ENCODE measurements around the gene ZKSCAN2. TPM values are rescaled to one million over a fixed set of nuclear protein-coding genes. Genes with fewer than 3 reads are reported as not detected.

Gene ZKSCAN2
- total and polyA plus RNA-seq, 9 of the 15 experiments (the other 6 are each of a cell fraction or from before 2014, with no cell fraction given), result 1.3 to 9.5 (median 4.2) TPM

DNA sequence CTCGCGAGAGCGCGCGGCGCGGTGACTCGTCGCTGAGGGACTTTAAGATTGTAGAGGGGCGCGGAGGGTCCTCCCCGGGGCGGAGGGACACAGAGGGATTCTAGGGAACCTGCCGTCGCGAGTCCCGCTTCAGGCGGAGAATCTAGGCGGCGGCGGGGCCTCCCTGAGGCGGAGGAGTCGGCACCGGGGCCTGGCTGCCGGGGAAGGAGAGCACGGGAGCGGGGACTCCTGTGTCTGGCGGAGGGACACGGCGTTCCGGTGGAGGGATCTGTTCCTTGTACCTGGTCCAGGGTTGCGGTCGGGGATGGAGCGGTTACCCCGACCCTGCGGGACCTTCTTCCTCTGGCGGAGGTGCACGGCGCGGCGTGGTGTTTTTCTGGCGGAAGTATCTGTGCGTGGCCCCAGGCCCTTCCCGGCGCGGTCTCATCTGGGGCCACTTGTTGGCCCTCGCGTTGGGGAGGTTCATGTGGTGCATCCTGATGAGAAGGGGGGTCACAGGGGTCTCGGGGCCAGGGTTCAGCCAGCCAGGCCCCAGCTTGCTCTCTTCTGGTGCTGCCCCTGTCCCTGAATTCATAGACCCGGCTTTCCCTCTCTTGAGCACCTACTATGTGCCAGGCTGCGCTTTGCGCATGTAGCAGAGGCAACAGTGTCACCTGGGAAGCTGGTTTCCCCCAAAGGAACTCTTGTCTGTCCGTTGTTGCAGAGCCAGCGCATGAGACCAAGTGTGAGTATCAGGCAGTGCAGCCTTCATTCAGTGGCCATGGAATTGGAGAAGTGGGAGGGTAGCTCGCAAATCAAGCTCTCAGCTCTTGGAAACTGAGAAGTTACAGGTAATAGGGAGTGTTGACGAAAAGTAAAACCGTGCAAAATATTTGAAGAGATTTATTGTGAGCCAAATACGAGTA lies 563 bp upstream of the ZKSCAN2 start (continued):
- TF ChIP-seq, protein P1, sequence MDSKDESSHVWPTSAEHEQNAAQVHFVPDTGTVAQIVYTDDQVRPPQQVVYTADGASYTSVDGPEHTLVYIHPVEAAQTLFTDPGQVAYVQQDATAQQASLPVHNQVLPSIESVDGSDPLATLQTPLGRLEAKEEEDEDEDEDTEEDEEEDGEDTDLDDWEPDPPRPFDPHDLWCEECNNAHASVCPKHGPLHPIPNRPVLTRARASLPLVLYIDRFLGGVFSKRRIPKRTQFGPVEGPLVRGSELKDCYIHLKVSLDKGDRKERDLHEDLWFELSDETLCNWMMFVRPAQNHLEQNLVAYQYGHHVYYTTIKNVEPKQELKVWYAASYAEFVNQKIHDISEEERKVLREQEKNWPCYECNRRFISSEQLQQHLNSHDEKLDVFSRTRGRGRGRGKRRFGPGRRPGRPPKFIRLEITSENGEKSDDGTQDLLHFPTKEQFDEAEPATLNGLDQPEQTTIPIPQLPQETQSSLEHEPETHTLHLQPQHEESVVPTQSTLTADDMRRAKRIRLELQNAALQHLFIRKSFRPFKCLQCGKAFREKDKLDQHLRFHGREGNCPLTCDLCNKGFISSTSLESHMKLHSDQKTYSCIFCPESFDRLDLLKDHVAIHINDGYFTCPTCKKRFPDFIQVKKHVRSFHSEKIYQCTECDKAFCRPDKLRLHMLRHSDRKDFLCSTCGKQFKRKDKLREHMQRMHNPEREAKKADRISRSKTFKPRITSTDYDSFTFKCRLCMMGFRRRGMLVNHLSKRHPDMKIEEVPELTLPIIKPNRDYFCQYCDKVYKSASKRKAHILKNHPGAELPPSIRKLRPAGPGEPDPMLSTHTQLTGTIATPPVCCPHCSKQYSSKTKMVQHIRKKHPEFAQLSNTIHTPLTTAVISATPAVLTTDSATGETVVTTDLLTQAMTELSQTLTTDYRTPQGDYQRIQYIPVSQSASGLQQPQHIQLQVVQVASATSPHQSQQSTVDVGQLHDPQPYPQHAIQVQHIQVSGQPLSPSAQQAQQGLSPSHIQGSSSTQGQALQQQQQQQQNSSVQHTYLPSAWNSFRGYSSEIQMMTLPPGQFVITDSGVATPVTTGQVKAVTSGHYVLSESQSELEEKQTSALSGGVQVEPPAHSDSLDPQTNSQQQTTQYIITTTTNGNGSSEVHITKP (IDR thresholded peaks at IDR 0.05; ENCODE audit: partially characterized antibody), result peak; percentile 86
- TF ChIP-seq CHD7 (IDR thresholded peaks at IDR 0.05; ENCODE audit: low read depth, low read length) (no peak), PCBP1 (IDR thresholded peaks at IDR 0.05; ENCODE audit: low read depth, low read length, poor library complexity, severe bottlenecking) (peak; percentile 97), ELF2 (CRISPR knock-in tag; IDR thresholded peaks at IDR 0.05) (peak; percentile 84), KHSRP (IDR thresholded peaks at IDR 0.05) (no peak)
